ENCODE data around the gene PANK1.
"Not testable (repeated sequence)": the region's sequence is repeated elsewhere in the genome, so short reads cannot be mapped to it uniquely, and the experiment has no call there.

The PANK1 gene

DNA sequence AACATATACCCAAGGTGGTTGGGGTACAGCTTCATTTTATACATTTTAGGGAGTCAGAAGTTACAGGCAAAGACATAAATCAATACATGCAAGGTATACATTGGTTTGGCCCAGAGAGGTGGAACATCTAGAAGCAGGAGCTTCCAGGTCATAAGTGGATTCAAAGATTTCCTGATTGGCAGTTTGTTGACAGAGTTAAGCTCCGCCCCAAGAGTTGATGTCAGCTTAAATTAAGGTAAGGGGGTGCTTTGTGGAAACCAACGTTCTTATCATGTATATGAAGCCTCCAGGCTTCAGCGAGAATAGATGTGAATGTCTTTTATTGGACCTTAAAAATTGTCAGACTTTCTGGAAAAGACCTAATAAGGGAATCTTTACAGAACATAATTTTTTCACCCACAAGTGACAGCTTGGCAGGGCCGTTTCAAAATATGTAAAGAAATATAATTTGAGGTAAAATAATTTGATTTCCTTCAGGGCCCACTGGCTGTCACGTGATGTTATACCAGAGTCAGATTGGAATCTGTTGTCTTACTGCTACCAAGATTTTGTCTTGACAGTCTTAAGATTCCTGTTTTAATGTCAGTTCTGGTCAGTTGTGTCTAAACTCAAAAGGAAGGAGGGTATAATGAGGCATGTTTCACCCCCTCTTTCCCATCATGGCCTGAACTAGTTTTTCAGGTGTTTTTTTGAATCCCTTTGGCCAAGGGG, 6.3 kb upstream of the PANK1 start:
- no peak for DNase-seq

DNA sequence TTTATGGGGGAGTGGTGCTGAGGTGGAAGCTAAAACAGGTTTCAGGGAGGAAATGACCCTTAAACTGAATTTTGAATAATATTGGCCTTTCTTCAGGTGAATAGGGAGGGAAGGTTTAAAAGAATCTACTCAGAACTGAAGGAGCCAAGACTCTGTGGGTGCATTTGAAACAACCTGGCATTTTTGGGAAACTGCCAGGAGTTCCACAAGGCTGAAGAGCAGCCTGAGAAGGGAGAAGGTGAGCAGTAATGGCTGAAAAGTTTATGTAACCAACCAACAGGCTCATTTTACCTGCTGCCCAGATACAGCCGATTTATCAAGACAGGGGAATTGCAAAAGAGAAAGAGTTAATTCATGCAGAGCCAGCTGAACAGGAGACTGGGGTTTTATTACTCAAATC, 4.0 kb upstream of the PANK1 start:
- no peak for DNase-seq

DNA sequence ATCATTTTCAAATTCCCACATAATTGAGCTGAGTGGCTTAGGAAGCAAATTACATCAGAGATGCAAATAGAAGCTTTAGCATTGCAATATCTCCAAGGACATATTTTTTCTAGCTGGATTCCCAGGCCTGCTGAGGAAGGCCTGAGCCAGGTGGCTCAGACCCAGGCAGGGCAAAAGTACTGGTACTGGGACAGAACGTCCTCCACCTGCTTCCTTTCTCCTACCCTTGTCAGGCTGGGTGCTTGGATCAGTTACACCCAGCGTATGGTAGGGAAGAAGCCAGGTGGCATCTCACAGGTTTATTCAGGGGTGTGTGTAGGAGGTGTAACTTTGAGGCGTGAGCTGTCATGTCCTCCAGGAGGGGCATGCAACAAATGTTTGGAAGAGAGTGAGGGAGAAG, 3.0 kb upstream of the PANK1 start:
- DNase-seq: no peak

- DNase-seq: no peak
These were observed 2.0 kb upstream of the PANK1 start for GRCh38 chr10:89646889-89647657.

- no peak for DNase-seq
These were observed 715 bp upstream of the PANK1 start for GRCh38 chr10:89645742-89646172.

DNA sequence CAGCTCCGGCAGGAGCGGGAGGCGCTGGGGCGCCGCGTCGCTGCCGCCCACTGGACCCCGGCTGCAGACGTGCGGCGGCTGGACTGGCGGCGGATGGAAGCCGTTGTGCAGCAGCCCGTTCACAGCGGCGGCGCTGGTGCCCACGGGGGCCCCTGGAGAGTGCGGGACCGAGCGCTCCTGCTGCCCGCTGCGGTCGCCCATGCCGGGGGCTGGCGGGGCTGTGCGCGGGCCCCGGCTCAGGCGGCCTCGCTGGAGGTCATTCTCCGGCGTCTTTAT, 413 bp downstream of the PANK1 start:
- DNase-seq: peak in 4 of 6 experiments; percentile 22 to 49 (median 36)

DNA sequence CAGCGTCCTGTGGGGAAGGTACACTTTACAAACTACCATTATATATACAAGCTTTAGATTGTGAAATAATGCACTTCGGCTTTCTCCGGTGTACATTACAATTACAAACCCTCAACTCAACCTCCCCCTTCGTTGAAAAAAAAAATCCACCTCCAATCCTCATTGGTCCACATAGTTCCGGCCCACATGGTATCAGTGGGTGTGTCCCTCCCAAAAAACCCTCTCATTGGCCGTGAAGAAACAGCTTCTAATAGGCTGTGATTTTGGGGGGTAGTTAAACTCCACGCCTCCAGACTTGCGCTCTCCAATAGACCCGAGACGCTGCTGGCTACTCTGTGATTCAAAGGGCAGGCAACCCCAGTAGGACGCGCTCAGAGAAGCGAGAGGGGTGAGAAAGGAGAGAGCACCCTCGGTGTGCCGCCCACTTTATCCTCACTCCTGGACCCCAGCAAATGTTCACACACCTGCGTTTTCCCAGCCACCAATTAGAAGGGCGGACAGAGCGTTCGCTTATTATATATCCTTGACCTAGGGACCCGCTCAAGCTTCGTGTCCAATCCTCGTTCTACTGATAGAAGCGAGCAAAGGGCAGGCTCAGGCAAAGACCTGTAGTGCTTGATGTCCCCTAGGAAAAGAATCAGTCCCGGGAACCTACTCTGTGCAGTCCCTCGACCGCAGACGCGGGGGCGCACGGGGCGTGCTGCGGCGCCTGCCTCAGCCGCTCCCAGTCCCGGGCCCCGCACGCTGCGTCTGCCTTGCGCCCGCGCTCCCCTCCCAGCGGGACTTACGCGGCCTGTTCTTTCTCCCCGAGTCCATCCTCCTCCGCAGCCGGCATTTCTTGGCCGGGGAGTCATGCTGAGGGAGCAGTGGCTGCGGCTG, 991 bp downstream of the PANK1 start:
- peak; percentile 45 to 70 (median 58) for DNase-seq

DNA sequence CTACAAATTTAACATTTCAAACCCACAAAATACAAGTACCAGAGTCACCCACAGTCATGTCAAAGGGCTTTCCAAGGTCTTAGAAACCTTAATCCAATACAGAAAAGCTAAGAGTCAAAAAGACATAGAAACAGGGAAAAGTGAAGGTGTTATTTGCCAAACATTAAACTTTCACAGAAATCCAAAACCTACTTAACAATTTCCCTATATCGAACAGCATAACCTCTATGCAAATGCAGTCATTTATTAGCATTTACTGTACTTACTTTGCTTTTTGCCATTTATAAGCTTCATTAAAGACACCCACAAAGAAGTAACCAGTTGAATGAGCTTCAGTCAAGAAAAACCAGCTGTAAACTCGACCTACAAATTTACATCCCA, 1.6 kb downstream of the PANK1 start:
- DNase-seq: no peak

DNA sequence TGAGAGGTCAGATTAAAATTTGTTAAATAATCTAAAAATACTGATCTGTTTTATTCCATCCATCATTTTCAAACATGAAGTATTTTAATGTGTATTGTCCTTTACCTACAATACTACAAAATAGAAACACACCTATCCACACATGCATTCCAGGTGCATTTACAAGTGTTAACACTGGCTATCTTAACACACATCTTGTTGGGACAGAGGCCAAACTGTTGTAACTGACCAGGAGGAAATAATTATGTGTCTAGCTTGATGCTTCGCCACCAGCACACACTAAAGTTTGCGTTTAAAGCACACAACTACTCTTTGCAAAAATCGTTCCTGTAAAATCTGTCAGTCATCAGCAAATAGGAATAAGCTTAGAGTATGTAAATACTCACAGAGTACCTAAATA, 2.8 kb downstream of the PANK1 start:
- no peak for DNase-seq

- DNase-seq: no peak
These were observed 4.8 kb downstream of the PANK1 start for GRCh38 chr10:89640241-89640640.

- DNase-seq: no peak
These were observed 5.7 kb downstream of the PANK1 start for GRCh38 chr10:89639326-89639725.

GRCh38 chr10:89637113-89637512, 7.9 kb downstream of the PANK1 start:
- no peak for DNase-seq

- DNase-seq: no peak
These were observed 10.4 kb downstream of the PANK1 start for GRCh38 chr10:89634637-89635036.

DNA sequence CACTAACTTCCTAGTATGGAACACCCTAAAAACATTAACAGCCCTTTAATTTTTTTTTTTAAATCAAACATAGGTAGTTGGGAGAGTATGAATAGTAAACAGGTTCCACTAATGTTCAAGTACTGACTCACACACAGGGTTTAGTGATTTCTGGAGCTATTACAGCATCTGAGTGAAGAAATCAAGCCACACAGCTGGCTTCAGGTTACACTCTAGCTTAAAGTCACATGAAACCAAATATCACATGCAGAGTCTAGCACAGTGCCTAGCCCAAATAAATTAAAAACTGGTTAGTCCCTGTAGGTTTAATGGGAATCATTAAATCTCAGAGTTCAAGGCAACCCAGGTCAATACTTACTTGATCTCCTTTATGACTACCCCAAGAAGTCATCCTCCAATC, 11.6 kb downstream of the PANK1 start:
- DNase-seq: no peak

DNA sequence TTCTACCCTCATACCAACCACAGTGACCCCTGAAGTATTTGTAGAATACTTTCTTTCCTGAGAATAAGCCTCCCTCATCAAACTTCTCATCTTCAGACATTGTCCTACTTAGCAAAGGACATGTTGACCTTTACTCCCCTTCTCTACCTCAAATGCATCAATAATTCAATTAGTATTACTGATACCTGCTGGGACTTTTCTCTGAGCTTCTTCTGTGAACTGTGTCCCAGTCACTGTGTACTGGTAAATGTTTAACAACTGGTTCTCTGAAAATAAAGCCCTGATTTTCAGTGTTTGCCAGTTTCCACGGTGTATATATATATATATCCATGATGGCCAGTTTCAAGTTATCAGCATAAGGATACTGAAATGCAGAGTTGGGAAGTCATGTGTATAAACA, 12.2 kb downstream of the PANK1 start:
- DNase-seq: no peak

DNA sequence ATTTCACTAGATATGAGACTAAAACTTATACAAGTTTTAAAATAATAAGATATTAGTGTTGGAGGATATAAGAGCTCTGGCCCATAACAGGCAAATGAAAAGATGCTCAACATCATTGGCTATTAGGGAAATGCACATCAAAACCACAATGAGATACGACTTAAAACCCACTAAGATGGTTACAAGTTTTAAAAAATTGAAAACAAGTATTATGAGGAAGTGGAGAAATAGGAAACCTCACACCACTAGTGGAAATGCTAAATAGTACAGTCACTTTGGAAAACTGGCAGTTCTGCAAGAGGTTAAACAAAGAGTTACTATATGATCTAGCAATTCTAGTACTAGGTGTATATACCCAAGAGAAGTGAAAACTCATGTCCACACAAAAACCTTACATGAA, 17.2 kb downstream of the PANK1 start:
- DNase-seq: no peak

GRCh38 chr10:89625041-89625765, 19.8 kb downstream of the PANK1 start:
- DNase-seq: no peak

- no peak for DNase-seq
These were observed 21.0 kb downstream of the PANK1 start for GRCh38 chr10:89624020-89624419.

DNA sequence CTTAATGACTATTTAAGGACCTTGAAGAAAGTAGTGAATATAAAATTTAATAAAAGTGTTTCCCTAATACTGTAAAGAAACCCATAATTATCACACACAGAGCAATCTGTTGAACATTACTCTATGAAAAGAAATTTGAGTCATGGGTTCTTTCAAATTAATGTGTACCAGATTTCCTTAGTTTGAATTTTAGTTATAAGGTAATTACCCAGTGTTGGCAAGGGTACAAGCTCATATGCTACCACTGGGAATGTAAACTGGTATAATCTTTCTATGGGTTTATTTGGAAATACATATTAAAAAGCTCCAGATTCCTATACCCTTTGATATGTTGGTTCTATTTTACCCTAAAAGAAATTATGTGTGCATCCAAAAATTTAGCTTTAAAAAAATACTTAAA, 22.9 kb downstream of the PANK1 start:
- DNase-seq: no peak

DNA sequence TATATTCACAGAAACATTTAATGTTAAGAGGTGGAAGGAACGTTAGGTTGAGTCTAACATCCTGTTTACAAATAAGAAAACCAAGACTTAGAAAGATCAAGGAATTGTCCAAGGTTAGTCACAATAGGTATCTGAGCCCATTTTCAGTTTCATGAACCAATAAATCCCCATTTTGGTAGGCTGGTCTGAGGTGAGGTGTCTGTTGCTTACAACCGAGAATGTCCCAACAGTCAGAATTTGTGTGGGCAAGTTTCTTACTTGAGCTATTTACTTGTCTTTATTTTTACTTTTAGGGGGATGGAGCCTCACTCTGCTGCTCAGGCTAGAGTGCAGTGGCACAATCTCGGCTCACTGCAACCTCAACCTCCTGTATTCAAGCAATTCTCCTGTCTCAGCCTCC, 23.6 kb downstream of the PANK1 start:
- no peak for DNase-seq

DNA sequence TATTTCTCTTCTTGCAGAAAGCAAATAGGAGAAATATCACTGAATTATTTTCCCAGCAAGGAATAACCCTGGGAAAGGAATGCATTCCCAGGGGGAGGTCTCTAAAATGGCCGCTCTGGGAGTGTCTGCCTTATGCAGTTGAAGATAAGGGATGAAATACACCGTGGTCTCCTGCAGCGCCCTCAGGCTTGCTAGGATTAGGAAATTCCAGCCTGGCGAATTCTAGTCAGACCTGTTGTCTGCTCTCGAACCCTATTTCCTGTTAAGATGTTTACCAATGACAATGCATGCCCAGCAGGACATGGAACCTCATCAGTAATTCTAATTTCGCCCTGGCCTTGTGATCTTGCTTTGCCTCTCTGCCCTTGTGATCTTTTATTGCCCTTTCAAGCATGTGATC, 24.7 kb downstream of the PANK1 start:
- not testable (repeated sequence) for DNase-seq

DNA sequence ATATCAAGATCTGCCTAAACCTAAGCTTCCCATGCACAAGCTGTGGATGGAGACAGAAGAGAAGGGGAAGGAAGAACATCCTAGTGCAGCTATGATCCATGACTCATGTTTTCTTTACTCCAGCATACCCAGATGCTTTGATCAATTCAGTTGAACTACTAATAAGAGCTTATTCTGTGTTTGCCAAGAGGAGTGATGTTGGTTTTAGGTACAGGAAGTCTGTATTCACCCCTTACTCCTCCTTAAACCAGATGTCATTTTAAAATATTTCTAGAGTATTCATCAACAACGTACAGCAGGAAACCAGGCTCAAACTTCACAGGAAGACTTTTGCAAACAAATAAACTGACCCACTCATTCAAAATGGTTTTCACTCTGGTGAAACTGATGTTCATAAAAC, 29.2 kb downstream of the PANK1 start:
- no peak for DNase-seq

GRCh38 chr10:89615112-89615511, 29.9 kb downstream of the PANK1 start:
- peak in 1 of 6 experiments; percentile 3 for DNase-seq
